Liver (tissue), 3 donors: ENCODE results near the gene CREM.

Source experiments
- CTCF ChIP-seq: fragments of 150-350 bp; IDR thresholded peaks from 2 replicates; pipeline ENCODE4 v1.5.1; 2017; ENCODE audit warnings: improper control_type of control experiment, low read depth, low read length; ENCODE audit not compliant: missing input control
- MAX ChIP-seq: IDR thresholded peaks from 2 replicates; pipeline ENCODE4 v1.6.1; 2016; ENCODE audit warnings: antibody characterized with exemption
- TAF1 ChIP-seq: conservative IDR thresholded peaks from 2 replicates; pipeline ENCODE4 v1.6.1; 2016; ENCODE audit warnings: antibody characterized with exemption, mild to moderate bottlenecking
- donor health status: healthy.
- donor health status: healthy.

DNA sequence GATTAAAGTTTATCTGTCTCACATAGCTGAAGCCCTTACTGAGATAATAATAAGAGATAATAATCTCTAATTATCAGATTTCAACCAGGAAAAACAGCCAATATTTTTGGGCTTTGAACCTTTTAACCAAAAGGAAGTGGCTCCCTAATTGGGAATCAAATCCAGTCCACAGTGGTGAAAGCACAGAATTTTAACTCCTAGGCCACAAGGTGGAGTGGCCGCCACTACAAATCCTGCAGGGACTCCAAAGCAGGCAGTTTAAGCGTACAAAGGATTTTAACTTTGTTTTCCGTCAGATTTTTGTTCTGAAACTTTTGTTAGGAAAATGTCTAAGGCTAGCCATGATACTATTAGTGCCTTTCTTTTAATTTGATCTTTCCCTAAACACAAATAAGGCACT lies 110.1 kb downstream of the CREM start:
- TF ChIP-seq CTCF (peak; percentile 37), TAF1 (no peak), MAX (no peak)
